ENCODE measurements around the gene RING1. TPM values are rescaled to one million over a fixed set of nuclear protein-coding genes. Genes with fewer than 3 reads are reported as not detected.
A peak's percentile ranks its signal among the peaks of the same experiment; 100 is the strongest.

Gene RING1
- total RNA-seq, 2 donors from 2014 or later = 7.5 to 13.9 TPM

GRCh38 chr6:33248932-33249731 is 40.8 kb downstream of the RING1 start:
- H3K4me3 ChIP-seq = peak overlapping the region; percentile 48 to 62
- no peaks in the 10 kb centered on the region for H3K36me3 ChIP-seq
- peak; percentile 99 for DNase-seq (ENCODE audit: low spot score)
- H3K4me1 ChIP-seq = peaks cover 0 to 25% of the 10 kb centered on the region in 2 donors
- no peaks in the 10 kb centered on the region for H3K9me3 ChIP-seq
- TF ChIP-seq CTCF (IDR thresholded peaks at IDR 0.05) = peak in 1 of 2 donors; percentile 32
- H3K27ac ChIP-seq = peak overlapping the region; percentile 93 to 95
- no peaks in the 10 kb centered on the region for H3K27me3 ChIP-seq

- DNase-seq (ENCODE audit: low spot score) = no peak
- Histone ChIP-seq H3K36me3 (no peaks in the 10 kb centered on the region), H3K4me1 (peaks cover 0 to 25% of the 10 kb centered on the region in 2 donors), H3K27ac (peak overlapping the region; percentile 93 to 95), H3K9me3 (no peaks in the 10 kb centered on the region), H3K4me3 (peak overlapping the region; percentile 48 to 62), H3K27me3 (no peaks in the 10 kb centered on the region)
- no peak for TF ChIP-seq CTCF (IDR thresholded peaks at IDR 0.05)
Measured at GRCh38 chr6:33249732-33250630, 41.7 kb downstream of the RING1 start.

GRCh38 chr6:33250731-33251130 is 42.4 kb downstream of the RING1 start:
- Histone ChIP-seq H3K36me3 (no peaks in the 10 kb centered on the region), H3K9me3 (no peaks in the 10 kb centered on the region), H3K27me3 (no peaks in the 10 kb centered on the region), H3K4me1 (peaks cover 0 to 25% of the 10 kb centered on the region in 2 donors), H3K27ac (no peak overlapping the region), H3K4me3 (no peak overlapping the region)
- TF ChIP-seq CTCF (IDR thresholded peaks at IDR 0.05) = no peak
- no peak for DNase-seq (ENCODE audit: low spot score)

- no peak for DNase-seq (ENCODE audit: low spot score)
- Histone ChIP-seq H3K36me3 (no peaks in the 10 kb centered on the region), H3K27me3 (no peaks in the 10 kb centered on the region), H3K4me3 (no peak overlapping the region), H3K27ac (no peak overlapping the region), H3K4me1 (peaks cover 0 to 25% of the 10 kb centered on the region in 2 donors), H3K9me3 (no peaks in the 10 kb centered on the region)
- TF ChIP-seq CTCF (IDR thresholded peaks at IDR 0.05) = no peak
Measured at GRCh38 chr6:33251395-33252012, 43.2 kb downstream of the RING1 start.

- peaks cover 0 to 24% of the 10 kb centered on the region in 2 donors for H3K4me1 ChIP-seq
- H3K9me3 ChIP-seq = no peaks in the 10 kb centered on the region
- no peak for TF ChIP-seq CTCF (IDR thresholded peaks at IDR 0.05)
- no peak overlapping the region for H3K4me3 ChIP-seq
- DNase-seq (ENCODE audit: low spot score) = no peak
- H3K27me3 ChIP-seq = no peaks in the 10 kb centered on the region
- H3K27ac ChIP-seq = no peak overlapping the region
- no peaks in the 10 kb centered on the region for H3K36me3 ChIP-seq
Measured at GRCh38 chr6:33252759-33253158, 44.5 kb downstream of the RING1 start.
